BJ (cell line): Measurements from ENCODE around the gene TMEM238L. TPM values are rescaled to one million over a fixed set of nuclear protein-coding genes. Genes with fewer than 3 reads are reported as not detected.

Experiments
- CTCF ChIA-PET: fragments of 350-600 bp; formaldehyde crosslinking; extraction: SDS; loops from one replicate; lab custom pipeline; 2021; ENCODE audit warnings: antibody characterized with exemption, inconsistent platforms; lab: Yijun Ruan, JAX
- POLR2A ChIA-PET: fragments of 300-600 bp; sonication (Branson Sonifier 250); formaldehyde crosslinking; extraction: SDS; loops from one replicate; lab custom pipeline; 2021; ENCODE audit warnings: antibody characterized with exemption; lab: Charles Lee
- DNase-seq: peaks from one replicate; pipeline ENCODE4 v3.0.0-alpha.2; 2011; ENCODE audit warnings: low read depth
- H3K27me3 ChIP-seq: 2 replicates; pipeline ENCODE4 v1.6.0; 2011; ENCODE audit warnings: low read length; ENCODE audit not compliant: control insufficient read depth, insufficient read depth
- H3K36me3 ChIP-seq: 2 replicates; pipeline ENCODE4 v1.5.1; 2011; ENCODE audit warnings: low read length; ENCODE audit not compliant: control insufficient read depth, insufficient read depth
- H3K4me3 ChIP-seq: 2 replicates; pipeline ENCODE4 v1.5.1; 2011; ENCODE audit warnings: low read depth, mild to moderate bottlenecking, control low read depth, low read length
- CTCF ChIP-seq: IDR thresholded peaks from 2 replicates; pipeline ENCODE4 v1.5.1; 2011; ENCODE audit warnings: low read depth, mild to moderate bottlenecking, control low read depth, inconsistent platforms, low read length, moderate library complexity; ENCODE audit not compliant: insufficient read depth
- polyA plus RNA-seq: library from polyadenylated mRNA; depleted of rRNA; stranded (reverse); fragments of >200 nt; gene quantifications from 2 replicates; pipeline ENCODE4 v1.2.3, GENCODE V29; 2011; rRNA removed
- small RNA-seq: library from RNA; depleted of rRNA; stranded (forward); fragments of <200 nt; gene quantifications from one replicate; pipeline ENCODE3, GENCODE V24; 2012; ENCODE audit warnings: low replicate concordance, low read depth; ENCODE audit not compliant: insufficient read length

Gene TMEM238L
- polyA plus RNA-seq, 1 experiment, result not detected

GRCh38 chr17:10750210-10750609 is 53.7 kb downstream of the TMEM238L start:
- Histone ChIP-seq H3K36me3 (no peaks in the 10 kb centered on the region), H3K27me3 (peaks cover 4% of the 10 kb centered on the region), H3K4me3 (no peak overlapping the region)
- no peak for DNase-seq
- TF ChIP-seq CTCF, result no peak
- ChIA-PET CTCF (interaction anchor here (1.4 kb wide), 1 partner anchor 95 kb away, joined by 4 read pairs; no protein-coding TSS in a partner anchor), POLR2A (no interaction called here)

GRCh38 chr17:10748531-10749181 is 55.2 kb downstream of the TMEM238L start:
- ChIA-PET CTCF (interaction anchor here (1.0 to 2.8 kb wide), 2 partner anchors 12 to 36 kb away, joined by 3 to 20 read pairs; no protein-coding TSS in a partner anchor), POLR2A (interaction anchor here (0.6 kb wide), 1 partner anchor 8 kb away, joined by 3 read pairs; no protein-coding TSS in a partner anchor)
- H3K4me3 ChIP-seq, result no peak overlapping the region
- no peaks in the 10 kb centered on the region for H3K36me3 ChIP-seq
- DNase-seq, result no peak
- TF ChIP-seq CTCF, result no peak
- H3K27me3 ChIP-seq, result peaks cover 4% of the 10 kb centered on the region

- ChIA-PET CTCF (interaction anchor here (1.7 kb wide), 1 partner anchor 8 kb away, joined by 5 read pairs; no protein-coding TSS in a partner anchor), POLR2A (no interaction called here)
- no peak overlapping the region for H3K4me3 ChIP-seq
- peaks cover 4% of the 10 kb centered on the region for H3K27me3 ChIP-seq
- no peak for DNase-seq
- no peak for TF ChIP-seq CTCF
- H3K36me3 ChIP-seq, result no peaks in the 10 kb centered on the region
These were observed 58.7 kb downstream of the TMEM238L start for GRCh38 chr17:10745231-10745630.

Small RNAs within 50 kb of the gene (small RNA-seq; reads per million reads assigned to genes)
- not detected for gene AC015908.2
- gene TMEM238L, result not detected

Other genes starting within 250 kb of the TMEM238L start
- gene MYH3, start 146.8 kb downstream of the TMEM238L start, polyA plus RNA-seq, result 1.3 and 1.8 TPM in 2 replicates
- 21.7 and 31.1 TPM in 2 replicates for gene SCO1, start 106.6 kb downstream of the TMEM238L start, polyA plus RNA-seq
- 10.8 and 19.7 TPM in 2 replicates for gene ADPRM, start 106.5 kb downstream of the TMEM238L start, polyA plus RNA-seq
- 12.2 and 20.2 TPM in 2 replicates for gene TMEM220, start 74.1 kb downstream of the TMEM238L start, polyA plus RNA-seq
- gene PIRT, start 34.0 kb upstream of the TMEM238L start, polyA plus RNA-seq, result not detected in 2 replicates